SU-DHL-6 (cell line): ENCODE data around the gene MED27.

ENCODE experiments used
- H2AFZ ChIP-seq: fragments of 200-600 bp; sonication (generic); 2 replicates; pipeline ENCODE4 v1.6.1; 2014; ENCODE audit warnings: low read depth, mild to moderate bottlenecking, moderate library complexity, mixed read lengths, antibody characterized with exemption, low read length; ENCODE audit not compliant: severe bottlenecking
- H3F3A ChIP-seq: fragments of 200-600 bp; shearing (Covaris generic); 2 replicates; pipeline ENCODE4 v1.6.0; 2016; ENCODE audit warnings: antibody characterized with exemption, mild to moderate bottlenecking; ENCODE audit not compliant: insufficient read depth
- H3K27ac ChIP-seq: fragments of 200-600 bp; sonication (generic); 2 replicates; pipeline ENCODE4 v1.5.1; 2016; ENCODE audit warnings: low read depth, mild to moderate bottlenecking, low read length, moderate library complexity, mixed read lengths
- H3K27me3 ChIP-seq: fragments of 200-600 bp; sonication (generic), shearing (Covaris generic); 2 replicates; pipeline ENCODE4 v1.6.0; 2014; ENCODE audit warnings: mild to moderate bottlenecking, low read length
- H3K36me3 ChIP-seq: fragments of 200-600 bp; sonication (generic); 2 replicates; pipeline ENCODE4 v1.6.1; 2014; ENCODE audit warnings: mild to moderate bottlenecking, low read length, mixed read lengths
- H3K4me2 ChIP-seq: fragments of 300-600, 200-600 bp; shearing (Covaris generic), sonication (generic); 2 replicates; pipeline ENCODE4 v1.6.0; 2014; ENCODE audit warnings: low read length, low read depth, mild to moderate bottlenecking; ENCODE audit not compliant: poor library complexity, severe bottlenecking
- H3K4me3 ChIP-seq: fragments of 200-600 bp; sonication (generic); 2 replicates; pipeline ENCODE4 v1.5.1; 2014; ENCODE audit warnings: antibody characterized with exemption, low read length, mild to moderate bottlenecking, mixed read lengths; ENCODE audit not compliant: insufficient read depth, poor library complexity, severe bottlenecking
- H3K79me2 ChIP-seq: fragments of 200-600 bp; sonication (generic); 2 replicates; pipeline ENCODE4 v1.6.1; 2014; ENCODE audit warnings: mild to moderate bottlenecking, low read length, moderate library complexity; ENCODE audit not compliant: insufficient read depth
- H3K9ac ChIP-seq: fragments of 200-600 bp; sonication (generic); 2 replicates; pipeline ENCODE4 v1.7.0; 2014; ENCODE audit warnings: mild to moderate bottlenecking, low read length
- H3K9me2 ChIP-seq: fragments of 200-600 bp; sonication (generic); replicated peaks from 2 replicates; pipeline ENCODE4 v1.6.1; 2014; ENCODE audit warnings: low read length; ENCODE audit not compliant: insufficient read depth
- H3K9me3 ChIP-seq: fragments of 200-600 bp; sonication (generic); 2 replicates; pipeline ENCODE4 v1.6.1; 2014; ENCODE audit warnings: low read length, mixed read lengths; ENCODE audit not compliant: insufficient read depth
- H4K20me1 ChIP-seq: fragments of 200-600 bp; sonication (generic); 2 replicates; pipeline ENCODE4 v1.6.1; 2014; ENCODE audit warnings: low read depth, mild to moderate bottlenecking, antibody characterized with exemption, low read length, moderate library complexity, mixed read lengths
- EZH2phosphoT487 ChIP-seq: fragments of 200-600 bp; sonication (generic), shearing (Covaris generic); conservative IDR thresholded peaks from 2 replicates; pipeline ENCODE4 v1.6.1; 2018; ENCODE audit warnings: mild to moderate bottlenecking, antibody characterized with exemption, low read length, moderate library complexity, mixed read lengths
- TF ChIP-seq, protein P1 (sequence below): fragments of 200-600 bp; sonication (generic); IDR thresholded peaks from one replicate; pipeline ENCODE4 v1.5.1; 2017; ENCODE audit warnings: antibody characterized with exemption, mild to moderate bottlenecking, low read length, moderate library complexity; ENCODE audit not compliant: insufficient read depth, poor library complexity, severe bottlenecking

MED27 gene

DNA sequence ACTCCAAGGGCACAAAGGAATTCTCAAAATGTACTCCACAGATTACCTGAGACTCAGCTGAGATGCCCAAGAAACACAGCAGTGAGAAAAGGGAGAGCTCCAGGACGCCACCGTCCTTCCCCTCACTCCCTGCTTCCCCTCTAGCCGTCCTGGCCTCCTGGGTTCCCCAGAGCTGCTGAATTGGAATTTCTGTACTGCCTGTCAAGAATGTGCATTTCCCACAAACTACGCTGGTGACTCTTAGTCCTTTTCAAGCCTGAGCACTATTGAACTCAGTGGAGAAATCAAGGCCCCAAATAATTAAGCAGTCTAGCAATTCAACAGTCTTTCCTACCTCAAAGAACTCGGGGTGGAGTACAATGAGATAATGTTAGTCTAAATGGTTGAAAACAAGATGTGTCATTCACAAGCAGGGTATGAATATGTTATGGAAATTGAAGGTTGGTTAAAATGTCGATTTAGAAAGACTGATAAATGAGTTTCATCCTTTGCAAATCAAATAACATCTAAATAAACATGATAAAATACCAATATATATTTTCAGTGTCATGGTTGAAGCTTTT lies 153.2 kb downstream of the MED27 start:
- no peaks in the 10 kb centered on the region for H3K9me3 ChIP-seq
- H3K27me3 ChIP-seq, result no peaks in the 10 kb centered on the region
- H3F3A ChIP-seq, result no peaks in the 10 kb centered on the region
- H4K20me1 ChIP-seq, result no peaks in the 10 kb centered on the region
- H3K4me2 ChIP-seq, result no peak overlapping the region
- no peak overlapping the region for H2AFZ ChIP-seq
- H3K27ac ChIP-seq, result no peak overlapping the region
- no peaks in the 10 kb centered on the region for H3K79me2 ChIP-seq
- H3K36me3 ChIP-seq, result no peaks in the 10 kb centered on the region
- H3K4me3 ChIP-seq, result no peak overlapping the region
- H3K9me2 ChIP-seq, result no peaks in the 10 kb centered on the region
- H3K9ac ChIP-seq, result no peak overlapping the region
- TF ChIP-seq EZH2phosphoT487, result no peak
- TF ChIP-seq, protein P1, sequence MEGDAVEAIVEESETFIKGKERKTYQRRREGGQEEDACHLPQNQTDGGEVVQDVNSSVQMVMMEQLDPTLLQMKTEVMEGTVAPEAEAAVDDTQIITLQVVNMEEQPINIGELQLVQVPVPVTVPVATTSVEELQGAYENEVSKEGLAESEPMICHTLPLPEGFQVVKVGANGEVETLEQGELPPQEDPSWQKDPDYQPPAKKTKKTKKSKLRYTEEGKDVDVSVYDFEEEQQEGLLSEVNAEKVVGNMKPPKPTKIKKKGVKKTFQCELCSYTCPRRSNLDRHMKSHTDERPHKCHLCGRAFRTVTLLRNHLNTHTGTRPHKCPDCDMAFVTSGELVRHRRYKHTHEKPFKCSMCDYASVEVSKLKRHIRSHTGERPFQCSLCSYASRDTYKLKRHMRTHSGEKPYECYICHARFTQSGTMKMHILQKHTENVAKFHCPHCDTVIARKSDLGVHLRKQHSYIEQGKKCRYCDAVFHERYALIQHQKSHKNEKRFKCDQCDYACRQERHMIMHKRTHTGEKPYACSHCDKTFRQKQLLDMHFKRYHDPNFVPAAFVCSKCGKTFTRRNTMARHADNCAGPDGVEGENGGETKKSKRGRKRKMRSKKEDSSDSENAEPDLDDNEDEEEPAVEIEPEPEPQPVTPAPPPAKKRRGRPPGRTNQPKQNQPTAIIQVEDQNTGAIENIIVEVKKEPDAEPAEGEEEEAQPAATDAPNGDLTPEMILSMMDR, result no peak

DNA sequence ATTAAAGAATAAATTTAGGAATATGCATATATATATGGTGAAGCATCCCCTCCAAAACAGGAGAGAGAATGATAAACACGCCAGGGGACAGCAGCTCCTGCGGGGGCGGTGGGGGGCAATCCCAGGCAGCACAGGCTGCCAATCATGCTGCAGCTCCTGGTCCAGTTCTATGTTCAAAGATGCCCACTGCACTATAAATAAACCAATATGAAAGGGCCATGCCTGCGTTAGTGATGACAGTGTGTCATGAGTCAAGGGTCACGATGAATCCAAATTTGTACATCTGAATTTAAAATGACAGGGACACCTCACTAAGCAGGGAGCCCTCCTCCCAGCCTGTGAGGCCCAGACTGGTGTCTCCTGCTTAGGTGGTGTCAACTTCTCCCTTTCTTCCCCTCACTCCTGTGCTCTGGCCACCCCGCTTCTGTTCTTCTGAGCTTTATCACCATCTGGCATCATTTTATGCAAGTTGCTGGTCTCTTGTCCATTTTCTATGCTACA lies 153.9 kb downstream of the MED27 start:
- Histone ChIP-seq H2AFZ (no peak overlapping the region), H3K36me3 (no peaks in the 10 kb centered on the region), H3K9me2 (no peaks in the 10 kb centered on the region), H3F3A (no peaks in the 10 kb centered on the region), H4K20me1 (no peaks in the 10 kb centered on the region), H3K9ac (no peak overlapping the region), H3K4me3 (no peak overlapping the region), H3K79me2 (no peaks in the 10 kb centered on the region), H3K9me3 (no peaks in the 10 kb centered on the region), H3K27me3 (no peaks in the 10 kb centered on the region), H3K4me2 (no peak overlapping the region), H3K27ac (no peak overlapping the region)
- TF ChIP-seq, protein P1, result no peak
- TF ChIP-seq EZH2phosphoT487, result no peak

DNA sequence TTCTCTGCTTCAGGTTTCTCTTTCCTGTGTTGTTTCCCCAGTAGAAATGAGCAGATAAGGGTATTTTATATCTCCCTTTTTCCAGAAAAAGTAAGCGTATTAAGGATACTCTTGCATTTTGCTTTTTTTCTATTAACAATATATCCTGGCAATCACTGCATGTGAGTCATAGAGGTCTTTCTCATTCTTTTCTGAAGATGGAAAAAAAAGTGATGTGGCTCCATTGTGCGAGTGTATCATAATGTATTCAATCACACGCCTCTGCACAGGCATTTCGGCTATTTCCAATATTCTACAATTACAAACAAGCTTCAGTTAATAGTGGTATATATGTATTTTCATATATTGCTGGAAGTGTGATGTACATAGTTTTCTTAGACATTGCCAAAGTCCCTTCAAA lies 155.9 kb downstream of the MED27 start:
- Histone ChIP-seq H3K9ac (no peak overlapping the region), H3K4me3 (no peak overlapping the region), H3K9me2 (no peaks in the 10 kb centered on the region), H3K27ac (no peak overlapping the region), H3K9me3 (no peaks in the 10 kb centered on the region), H3K36me3 (no peaks in the 10 kb centered on the region), H2AFZ (no peak overlapping the region), H3K4me2 (no peak overlapping the region), H4K20me1 (no peaks in the 10 kb centered on the region), H3K27me3 (no peaks in the 10 kb centered on the region), H3K79me2 (no peaks in the 10 kb centered on the region), H3F3A (no peaks in the 10 kb centered on the region)
- TF ChIP-seq EZH2phosphoT487, result no peak
- TF ChIP-seq, protein P1, result no peak
